K562 (cell line): Measurements from ENCODE around the gene UBXN1. TPM values are rescaled to one million over a fixed set of nuclear protein-coding genes. Genes with fewer than 3 reads are reported as not detected.

ENCODE experiments used
- ATAC-seq: fragments of 200-7000 bp; cut with Tn5 transposase; 3 replicates; pipeline ENCODE4 v1.9.1; 2020; ENCODE audit warnings: moderate library complexity
- BruUV-seq: library from RNA; stranded (reverse); fragments of 400-500 nt; replicated peaks from 2 replicates; lab custom pipeline; 2021; lab: Mats Ljungman, UMichigan
- CTCF ChIA-PET: fragments of 300-600 bp; formaldehyde crosslinking; extraction: SDS; loops from one replicate; lab custom pipeline; 2021; ENCODE audit warnings: low intra/inter-chr PET ratio; lab: Yijun Ruan, JAX
- POLR2A ChIA-PET: fragments of 300-600, 350-650 bp; sonication (Branson Sonifier 250); formaldehyde crosslinking; extraction: SDS; loops from one replicate; lab custom pipeline; 2021; ENCODE audit warnings: antibody characterized with exemption, inconsistent platforms; lab: Yijun Ruan, JAX
- DNase-seq, 4 experiments: peaks; one replicate each; pipeline versions ENCODE4 v3.0.0 to v3.0.0-alpha.2; 2011 to 2018; ENCODE audit warnings: low spot score in 3 of 4, mixed read lengths in 3 of 4; ENCODE audit errors: extremely low read depth in 1 of 4
- FAIRE-seq: peaks from 2 replicates; lab custom pipeline; 2011; peaks lifted over from hg19 to GRCh38; lab: Jason Lieb, UNC
- H2AFZ ChIP-seq: 2 replicates; pipeline ENCODE4 v1.6.0; 2011; ENCODE audit warnings: low read depth, low read length, control low read depth, inconsistent platforms
- H3K27ac ChIP-seq: fragments of 200-600 bp; 3 replicates; pipeline ENCODE4 v1.8.0; 2011; ENCODE audit warnings: low read depth, mild to moderate bottlenecking, control low read depth, inconsistent platforms, low read length, moderate library complexity, mixed read lengths; ENCODE audit errors: extremely low read depth
- H3K27me3 ChIP-seq, 2 experiments: fragments of 300-600 bp in 1 of 2; 2 replicates in 1 of 2; 3 replicates in 1 of 2; pipeline versions ENCODE4 v1.6.0 to v1.8.0; 2011; ENCODE audit warnings: inconsistent platforms in 2 of 2, low read length in 2 of 2, mild to moderate bottlenecking in 1 of 2, mixed read lengths in 1 of 2, moderate library complexity in 1 of 2; ENCODE audit not compliant: control insufficient read depth in 2 of 2, insufficient read depth in 2 of 2
- H3K36me3 ChIP-seq: fragments of 300-600 bp; 3 replicates; pipeline ENCODE4 v1.8.0; 2011; ENCODE audit warnings: mild to moderate bottlenecking, low read length, inconsistent platforms; ENCODE audit not compliant: control insufficient read depth, insufficient read depth
- H3K4me1 ChIP-seq, 2 experiments: fragments of 200-600 bp in 1 of 2; replicated peaks in 1 of 2; 2 replicates in 1 of 2; 3 replicates in 1 of 2; pipeline versions ENCODE4 v1.5.1 to v1.8.0; 2011; ENCODE audit warnings: inconsistent platforms in 2 of 2, low read length in 2 of 2, mild to moderate bottlenecking in 1 of 2, mixed read lengths in 1 of 2, moderate library complexity in 1 of 2; ENCODE audit not compliant: control insufficient read depth in 2 of 2, insufficient read depth in 2 of 2
- H3K4me2 ChIP-seq: 2 replicates; pipeline ENCODE4 v1.6.1; 2011; ENCODE audit warnings: low read length, control low read depth, inconsistent platforms, mixed read lengths; ENCODE audit not compliant: insufficient read depth
- H3K4me3 ChIP-seq: fragments of 200-600 bp; sonication (generic), shearing (Covaris generic); 2 replicates; pipeline ENCODE4 v1.5.1; 2016; ENCODE audit warnings: control low read depth, inconsistent platforms
- H3K79me2 ChIP-seq: fragments of 200-600 bp; 3 replicates; pipeline ENCODE4 v1.8.0; 2011; ENCODE audit warnings: low read length, inconsistent platforms; ENCODE audit not compliant: control insufficient read depth, insufficient read depth
- H3K9ac ChIP-seq, 2 experiments: 2 replicates each; pipeline versions ENCODE4 v1.6.0 to v1.6.1; 2011; ENCODE audit warnings: low read depth in 2 of 2, low read length in 2 of 2, control low read depth in 1 of 2, inconsistent platforms in 1 of 2, mild to moderate bottlenecking in 1 of 2, mixed read lengths in 1 of 2; ENCODE audit not compliant: insufficient read depth in 1 of 2
- H3K9me1 ChIP-seq: one replicate; pipeline ENCODE4 v1.6.0; 2011; ENCODE audit warnings: inconsistent platforms, mild to moderate bottlenecking, low read length, moderate library complexity; ENCODE audit not compliant: control insufficient read depth, insufficient read depth
- H3K9me3 ChIP-seq: replicated peaks from 2 replicates; pipeline ENCODE4 v1.5.1; 2011; ENCODE audit warnings: low read depth, low read length, inconsistent platforms; ENCODE audit not compliant: control insufficient read depth, insufficient read depth
- H4K20me1 ChIP-seq: replicated peaks from 2 replicates; pipeline ENCODE4 v1.6.1; 2011; ENCODE audit warnings: low read length, inconsistent platforms, mixed read lengths; ENCODE audit not compliant: control insufficient read depth, insufficient read depth
- BRCA1 ChIP-seq, 2 experiments: fragments of 450-650 bp in 1 of 2; sonication (generic) in 1 of 2; formaldehyde crosslinking in 1 of 2; IDR thresholded peaks; 2 replicates each; pipeline versions ENCODE4 v1.5.0 to v1.6.1; 2017 to 2020; ENCODE audit warnings: mild to moderate bottlenecking in 1 of 2, missing genetic modification reagents in 1 of 2
- HMGN3 ChIP-seq: IDR thresholded peaks from 2 replicates; pipeline ENCODE4 v1.6.1; 2011; ENCODE audit warnings: borderline replicate concordance, low read depth, mild to moderate bottlenecking, mixed read lengths, low read length; ENCODE audit not compliant: insufficient read length; ENCODE audit errors: extremely low read depth
- NBN ChIP-seq: fragments of 450-650 bp; IDR thresholded peaks from 2 replicates; pipeline ENCODE4 v1.6.1; 2016; ENCODE audit warnings: low read depth, mild to moderate bottlenecking
- NFE2L1 ChIP-seq: fragments of 450-650 bp; IDR thresholded peaks from 2 replicates; pipeline ENCODE4 v1.6.1; 2016; ENCODE audit warnings: missing genetic modification characterization, low read depth, mild to moderate bottlenecking, missing compliant biosample characterization, moderate library complexity, borderline replicate concordance
- NR2C1 ChIP-seq, 2 experiments: fragments of 450-650 bp; IDR thresholded peaks; 2 replicates each; pipeline ENCODE4 v1.6.1; 2017; ENCODE audit warnings: mild to moderate bottlenecking in 2 of 2, antibody characterized with exemption in 1 of 2, inconsistent platforms in 1 of 2, missing compliant biosample characterization in 1 of 2, missing genetic modification characterization in 1 of 2
- POLR2A ChIP-seq: fragments of 450-650 bp; conservative IDR thresholded peaks from 2 replicates; pipeline ENCODE4 v1.6.1; 2016
- POLR2B ChIP-seq: fragments of 450-650 bp; IDR thresholded peaks from 2 replicates; pipeline ENCODE4 v1.6.1; 2018; ENCODE audit warnings: low read depth; ENCODE audit not compliant: partially characterized antibody
- TRIM28 ChIP-seq: fragments of 450-650 bp; IDR thresholded peaks from 2 replicates; pipeline ENCODE4 v1.6.1; 2017
- ZNF584 ChIP-seq: fragments of 200-800 bp; sonication (Bioruptor generic); IDR thresholded peaks from 2 replicates; pipeline ENCODE4 v1.6.1; 2016; ENCODE audit warnings: low read depth, mild to moderate bottlenecking, missing genetic modification characterization, missing compliant biosample characterization
- ZNF77 ChIP-seq: fragments of 250-450 bp; sonication (Bioruptor Pico); IDR thresholded peaks from 2 replicates; pipeline ENCODE4 v1.5.0; 2020
- WGBS: fragments of 100-300 bp; shearing (Covaris generic); methylation state at CpG from one replicate; pipeline ENCODE4 v1.1.6; 2016; ENCODE audit warnings: low coverage, mixed read lengths; ENCODE audit not compliant: insufficient coverage; ENCODE audit errors: missing lambda C conversion rate; 5-methylcytosine and 5-hydroxymethylcytosine counted together
- in situ Hi-C: fragments of 300-500 bp; cut with MboI; formaldehyde crosslinking; loops from 4 replicates; pipeline ENCODE4 v1.15.0; 2018; ENCODE audit warnings: inconsistent platforms, mixed read lengths
- intact Hi-C: fragments of 100-400 bp; cut with micrococcal nuclease; formaldehyde crosslinking; loops from 2 replicates; pipeline ENCODE4 v1.14.2; 2022
- polyA plus RNA-seq, 8 experiments: library from polyadenylated mRNA; depleted of rRNA in 4 of 8; stranded (reverse) in 5 of 8; unstranded in 3 of 8; fragments of >200 nt; fragmentation: Nextera tagmentation in 2 of 8; fragmentation: Illumina TruSeq in 1 of 8; extraction: Ambion mirVana in 2 of 8; extraction: Trizol in 1 of 8; gene quantifications; 2 replicates each; pipeline versions ENCODE4 v1.2.1 to v1.2.3, GENCODE V29; 2011 to 2014; ENCODE audit warnings: inconsistent platforms in 1 of 8, missing spikeins in 1 of 8
- total RNA-seq, 7 experiments: library from RNA; depleted of rRNA in 6 of 7; stranded (reverse); fragments of >200 nt in 6 of 7; fragmentation: Illumina TruSeq in 2 of 7; extraction: Trizol in 2 of 7; gene quantifications; 2 replicates each; pipeline versions ENCODE4 v1.2.1 to v1.2.3, GENCODE V29; 2011 to 2021; ENCODE audit warnings: low replicate concordance in 1 of 7
- TF ChIP-seq, protein P1 (sequence below): sonication (generic); formaldehyde crosslinking; IDR thresholded peaks from 2 replicates; pipeline ENCODE4 v1.8.0; 2022; ENCODE audit warnings: mild to moderate bottlenecking, missing genetic modification reagents
- TF ChIP-seq, protein P2 (sequence below): fragments of 450-650 bp; IDR thresholded peaks from 2 replicates; pipeline ENCODE4 v1.7.1; 2018; ENCODE audit warnings: mild to moderate bottlenecking, low read depth; ENCODE audit not compliant: partially characterized antibody
- TF ChIP-seq, protein P3 (sequence below): fragments of 200-800 bp; sonication (Bioruptor generic); IDR thresholded peaks from 2 replicates; pipeline ENCODE4 v1.6.1; 2016; ENCODE audit warnings: missing genetic modification characterization, missing compliant biosample characterization

Gene UBXN1
- total and polyA plus RNA-seq, 9 of the 15 experiments (the other 6 are each of a cell fraction or from before 2014, with no cell fraction given), result 4.8 to 263 (median 99.7) TPM

GRCh38 chr11:62648967-62649364 is 29.9 kb downstream of the UBXN1 start:
- ChIA-PET POLR2A (interaction anchor here (0.6 to 2.8 kb wide), 7 partner anchors 8 to 58 kb away, joined by 3 to 40 read pairs (median 5); partner anchors contain the start of genes C11orf98, CSKMT, LBHD1 and TUT1), CTCF (no interaction called here)
- Histone ChIP-seq H3K9ac (peak overlapping the region in 1 of 2 experiments; percentile 15; a peak in 2 of 4 replicates), H3K4me2 (no peak overlapping the region), H3K79me2 (peaks cover 59% of the 10 kb centered on the region), H4K20me1 (peaks cover 20% of the 10 kb centered on the region), H3K9me1 (no peaks in the 10 kb centered on the region), H3K4me1 (peaks cover 15 to 46% of the 10 kb centered on the region in 2 experiments), H3K9me3 (no peaks in the 10 kb centered on the region), H3K4me3 (no peak overlapping the region), H3K36me3 (peaks cover 57% of the 10 kb centered on the region), H3K27ac (no peak overlapping the region), H2AFZ (no peak overlapping the region), H3K27me3 (no peaks in the 10 kb centered on the region)
- no peak for ATAC-seq
- no peak for DNase-seq
- 99% methylated on average over 10 of the region's 11 CpGs for WGBS
- FAIRE-seq, result no peak
- BruUV-seq, result no TSS peak
- in situ Hi-C loops (no loop called here), intact Hi-C loops (no loop called here)
- TF ChIP-seq BRCA1 (IDR thresholded peaks at IDR 0.05), result no peak
- TF ChIP-seq BRCA1 (CRISPR knock-in tag; IDR thresholded peaks at IDR 0.05), result no peak
- TF ChIP-seq NBN, result no peak
- TF ChIP-seq ZNF77 (CRISPR knock-in tag), result no peak
- TF ChIP-seq, protein P1, sequence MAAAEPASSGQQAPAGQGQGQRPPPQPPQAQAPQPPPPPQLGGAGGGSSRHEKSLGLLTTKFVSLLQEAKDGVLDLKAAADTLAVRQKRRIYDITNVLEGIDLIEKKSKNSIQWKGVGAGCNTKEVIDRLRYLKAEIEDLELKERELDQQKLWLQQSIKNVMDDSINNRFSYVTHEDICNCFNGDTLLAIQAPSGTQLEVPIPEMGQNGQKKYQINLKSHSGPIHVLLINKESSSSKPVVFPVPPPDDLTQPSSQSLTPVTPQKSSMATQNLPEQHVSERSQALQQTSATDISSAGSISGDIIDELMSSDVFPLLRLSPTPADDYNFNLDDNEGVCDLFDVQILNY (CRISPR knock-in tag), result no peak
- TF ChIP-seq NFE2L1 (tag), result no peak
- no peak for TF ChIP-seq POLR2A
- no peak for TF ChIP-seq TRIM28
- TF ChIP-seq, protein P2, sequence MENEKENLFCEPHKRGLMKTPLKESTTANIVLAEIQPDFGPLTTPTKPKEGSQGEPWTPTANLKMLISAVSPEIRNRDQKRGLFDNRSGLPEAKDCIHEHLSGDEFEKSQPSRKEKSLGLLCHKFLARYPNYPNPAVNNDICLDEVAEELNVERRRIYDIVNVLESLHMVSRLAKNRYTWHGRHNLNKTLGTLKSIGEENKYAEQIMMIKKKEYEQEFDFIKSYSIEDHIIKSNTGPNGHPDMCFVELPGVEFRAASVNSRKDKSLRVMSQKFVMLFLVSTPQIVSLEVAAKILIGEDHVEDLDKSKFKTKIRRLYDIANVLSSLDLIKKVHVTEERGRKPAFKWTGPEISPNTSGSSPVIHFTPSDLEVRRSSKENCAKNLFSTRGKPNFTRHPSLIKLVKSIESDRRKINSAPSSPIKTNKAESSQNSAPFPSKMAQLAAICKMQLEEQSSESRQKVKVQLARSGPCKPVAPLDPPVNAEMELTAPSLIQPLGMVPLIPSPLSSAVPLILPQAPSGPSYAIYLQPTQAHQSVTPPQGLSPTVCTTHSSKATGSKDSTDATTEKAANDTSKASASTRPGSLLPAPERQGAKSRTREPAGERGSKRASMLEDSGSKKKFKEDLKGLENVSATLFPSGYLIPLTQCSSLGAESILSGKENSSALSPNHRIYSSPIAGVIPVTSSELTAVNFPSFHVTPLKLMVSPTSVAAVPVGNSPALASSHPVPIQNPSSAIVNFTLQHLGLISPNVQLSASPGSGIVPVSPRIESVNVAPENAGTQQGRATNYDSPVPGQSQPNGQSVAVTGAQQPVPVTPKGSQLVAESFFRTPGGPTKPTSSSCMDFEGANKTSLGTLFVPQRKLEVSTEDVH, result no peak
- no peak for TF ChIP-seq NR2C1 (IDR thresholded peaks at IDR 0.05)
- no peak for TF ChIP-seq NR2C1 (tag; IDR thresholded peaks at IDR 0.05)
- no peak for TF ChIP-seq POLR2B
- TF ChIP-seq ZNF584 (CRISPR knock-in tag), result no peak
- no peak for TF ChIP-seq HMGN3
- TF ChIP-seq, protein P3, sequence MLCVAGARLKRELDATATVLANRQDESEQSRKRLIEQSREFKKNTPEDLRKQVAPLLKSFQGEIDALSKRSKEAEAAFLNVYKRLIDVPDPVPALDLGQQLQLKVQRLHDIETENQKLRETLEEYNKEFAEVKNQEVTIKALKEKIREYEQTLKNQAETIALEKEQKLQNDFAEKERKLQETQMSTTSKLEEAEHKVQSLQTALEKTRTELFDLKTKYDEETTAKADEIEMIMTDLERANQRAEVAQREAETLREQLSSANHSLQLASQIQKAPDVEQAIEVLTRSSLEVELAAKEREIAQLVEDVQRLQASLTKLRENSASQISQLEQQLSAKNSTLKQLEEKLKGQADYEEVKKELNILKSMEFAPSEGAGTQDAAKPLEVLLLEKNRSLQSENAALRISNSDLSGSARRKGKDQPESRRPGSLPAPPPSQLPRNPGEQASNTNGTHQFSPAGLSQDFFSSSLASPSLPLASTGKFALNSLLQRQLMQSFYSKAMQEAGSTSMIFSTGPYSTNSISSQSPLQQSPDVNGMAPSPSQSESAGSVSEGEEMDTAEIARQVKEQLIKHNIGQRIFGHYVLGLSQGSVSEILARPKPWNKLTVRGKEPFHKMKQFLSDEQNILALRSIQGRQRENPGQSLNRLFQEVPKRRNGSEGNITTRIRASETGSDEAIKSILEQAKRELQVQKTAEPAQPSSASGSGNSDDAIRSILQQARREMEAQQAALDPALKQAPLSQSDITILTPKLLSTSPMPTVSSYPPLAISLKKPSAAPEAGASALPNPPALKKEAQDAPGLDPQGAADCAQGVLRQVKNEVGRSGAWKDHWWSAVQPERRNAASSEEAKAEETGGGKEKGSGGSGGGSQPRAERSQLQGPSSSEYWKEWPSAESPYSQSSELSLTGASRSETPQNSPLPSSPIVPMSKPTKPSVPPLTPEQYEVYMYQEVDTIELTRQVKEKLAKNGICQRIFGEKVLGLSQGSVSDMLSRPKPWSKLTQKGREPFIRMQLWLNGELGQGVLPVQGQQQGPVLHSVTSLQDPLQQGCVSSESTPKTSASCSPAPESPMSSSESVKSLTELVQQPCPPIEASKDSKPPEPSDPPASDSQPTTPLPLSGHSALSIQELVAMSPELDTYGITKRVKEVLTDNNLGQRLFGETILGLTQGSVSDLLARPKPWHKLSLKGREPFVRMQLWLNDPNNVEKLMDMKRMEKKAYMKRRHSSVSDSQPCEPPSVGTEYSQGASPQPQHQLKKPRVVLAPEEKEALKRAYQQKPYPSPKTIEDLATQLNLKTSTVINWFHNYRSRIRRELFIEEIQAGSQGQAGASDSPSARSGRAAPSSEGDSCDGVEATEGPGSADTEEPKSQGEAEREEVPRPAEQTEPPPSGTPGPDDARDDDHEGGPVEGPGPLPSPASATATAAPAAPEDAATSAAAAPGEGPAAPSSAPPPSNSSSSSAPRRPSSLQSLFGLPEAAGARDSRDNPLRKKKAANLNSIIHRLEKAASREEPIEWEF (CRISPR knock-in tag), result no peak
